Smooth muscle cell (in vitro differentiated cells): ENCODE measurements around the gene HPS1. TPM values are rescaled to one million over a fixed set of nuclear protein-coding genes. Genes with fewer than 3 reads are reported as not detected.

ENCODE experiments used
- DNase-seq: peaks from one replicate; lab custom pipeline; 2025; ENCODE audit not compliant: unreplicated experiment; lab: John Stamatoyannopoulos, UW
- H2AFZ ChIP-seq: fragments of 200-600 bp; sonication (generic); 2 replicates; pipeline ENCODE4 v1.6.0; 2016; ENCODE audit warnings: antibody characterized with exemption, low read depth, mild to moderate bottlenecking
- H3F3A ChIP-seq: fragments of 200-600 bp; sonication (generic); 2 replicates; pipeline ENCODE4 v1.6.0; 2017; ENCODE audit warnings: antibody characterized with exemption, low read depth
- H3K27ac ChIP-seq: fragments of 200-600 bp; sonication (generic); 2 replicates; pipeline ENCODE4 v1.5.1; 2016; ENCODE audit warnings: low read depth, mild to moderate bottlenecking
- H3K27me3 ChIP-seq: fragments of 200-600 bp; sonication (generic); 2 replicates; pipeline ENCODE4 v1.6.1; 2016; ENCODE audit warnings: low read depth, mild to moderate bottlenecking
- H3K36me3 ChIP-seq: fragments of 200-600 bp; sonication (generic); 2 replicates; pipeline ENCODE4 v1.5.1; 2016; ENCODE audit warnings: low read depth
- H3K4me1 ChIP-seq: fragments of 200-600 bp; sonication (generic); 2 replicates; pipeline ENCODE4 v1.5.1; 2016; ENCODE audit warnings: low read depth
- H3K4me2 ChIP-seq: fragments of 200-600 bp; sonication (generic); 2 replicates; pipeline ENCODE4 v1.6.0; 2016; ENCODE audit warnings: mild to moderate bottlenecking
- H3K4me3 ChIP-seq: fragments of 200-600 bp; sonication (generic); 2 replicates; pipeline ENCODE4 v1.5.1; 2016; ENCODE audit warnings: mild to moderate bottlenecking
- H3K79me2 ChIP-seq: fragments of 200-600 bp; sonication (generic); 2 replicates; pipeline ENCODE4 v1.6.0; 2016; ENCODE audit warnings: low read depth, mild to moderate bottlenecking
- H3K9ac ChIP-seq: fragments of 200-600 bp; sonication (generic); 2 replicates; pipeline ENCODE4 v1.6.0; 2016; ENCODE audit warnings: low read depth
- H3K9me3 ChIP-seq: fragments of 200-600 bp; sonication (generic); replicated peaks from 2 replicates; pipeline ENCODE4 v1.5.1; 2016; ENCODE audit warnings: low read depth
- H4K20me1 ChIP-seq: fragments of 200-600 bp; sonication (generic); 2 replicates; pipeline ENCODE4 v1.6.0; 2016; ENCODE audit warnings: low read depth
- CTCF ChIP-seq: fragments of 200-600 bp; sonication (generic); IDR thresholded peaks from 2 replicates; pipeline ENCODE4 v1.5.1; 2017; ENCODE audit warnings: borderline replicate concordance, mild to moderate bottlenecking, antibody characterized with exemption; ENCODE audit not compliant: insufficient read depth, poor library complexity, severe bottlenecking
- WGBS: methylation state at CpG from one replicate; pipeline ENCODE4 v1.1.7; 2016; ENCODE audit warnings: low lambda C conversion rate; 5-methylcytosine and 5-hydroxymethylcytosine counted together
- polyA plus RNA-seq: library from polyadenylated mRNA; unstranded; fragments of >200 nt; fragmentation: Nextera tagmentation; extraction: Ambion mirVana; gene quantifications from 2 replicates; pipeline ENCODE4 v1.2.1, GENCODE V29; 2016
- total RNA-seq: library from RNA; depleted of rRNA; stranded (reverse); fragments of >200 nt; gene quantifications from 2 replicates; pipeline ENCODE4 v1.2.3, GENCODE V29; 2014

Gene HPS1
- total and polyA plus RNA-seq, 2 experiments from 2014 or later, result 11.5 to 35.6 TPM

DNA sequence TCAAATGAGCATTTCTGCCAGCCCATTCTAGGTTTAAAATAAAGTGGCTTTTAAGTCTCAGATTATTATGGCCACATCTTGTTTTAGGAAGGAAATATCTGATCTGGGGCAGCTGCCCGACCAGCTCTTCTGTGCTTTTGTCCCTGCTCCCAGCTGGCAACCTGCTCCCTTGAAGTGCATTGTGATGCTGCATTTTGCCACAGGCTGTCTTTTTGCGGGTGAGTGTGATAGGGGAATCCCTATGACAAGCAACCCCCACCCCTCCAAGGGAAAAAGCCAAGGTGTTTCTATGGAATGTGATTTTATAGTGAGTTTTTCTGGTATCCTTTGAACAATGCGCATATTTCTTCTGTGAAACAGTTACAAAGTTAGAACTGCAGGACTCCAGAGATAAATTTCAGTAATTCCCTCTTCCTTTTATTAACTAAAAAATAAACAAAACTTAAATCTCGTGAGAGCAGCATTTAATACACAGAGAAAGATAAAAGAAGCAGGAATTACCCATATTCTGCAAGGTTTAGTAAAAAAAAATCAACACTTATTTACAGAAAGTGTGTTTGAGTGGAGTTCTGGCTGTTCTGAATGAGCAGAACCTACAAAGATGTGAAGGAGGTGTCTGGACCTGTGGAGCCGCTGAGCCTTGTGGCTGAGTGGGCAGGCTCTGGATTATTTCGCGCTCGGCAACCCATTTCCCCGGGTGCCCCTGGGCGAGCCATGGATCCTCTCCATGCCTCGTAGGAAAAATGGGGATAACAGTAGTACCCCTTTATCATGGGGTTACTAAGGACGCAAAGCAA lies 10.1 kb upstream of the HPS1 start:
- WGBS, result 76% methylated on average over 12 of the region's 12 CpGs

DNA sequence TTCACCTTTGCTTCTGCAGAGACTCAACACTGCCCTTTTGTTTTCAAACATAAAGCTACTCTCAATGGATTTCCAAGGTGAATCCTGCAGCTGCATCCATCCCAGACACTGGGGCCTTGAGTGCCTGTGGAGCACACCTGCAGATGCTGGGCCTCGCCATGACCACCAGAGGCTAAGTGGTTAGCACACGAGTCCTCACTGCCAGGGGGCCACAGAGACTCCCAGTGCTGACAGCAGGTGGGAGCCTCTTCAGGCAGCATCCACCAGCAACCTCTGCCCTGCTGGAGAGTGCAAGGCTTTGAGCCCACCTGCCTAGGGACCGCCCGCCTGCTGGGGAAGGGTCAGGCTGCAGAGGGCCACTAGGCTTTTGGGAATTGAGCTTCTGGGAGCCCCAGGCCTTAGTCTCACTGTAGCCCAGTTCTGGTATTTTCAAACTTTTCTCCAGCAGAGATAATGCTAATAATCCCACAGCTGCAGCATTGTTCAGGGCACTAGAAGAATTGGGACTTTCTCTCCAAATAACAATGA lies 9.4 kb upstream of the HPS1 start:
- Histone ChIP-seq H3K79me2 (no peaks in the 10 kb centered on the region), H2AFZ (no peak overlapping the region), H3K36me3 (no peaks in the 10 kb centered on the region), H4K20me1 (no peaks in the 10 kb centered on the region), H3K27ac (no peak overlapping the region), H3K4me1 (peaks cover 15% of the 10 kb centered on the region), H3F3A (peaks cover 3% of the 10 kb centered on the region), H3K9ac (no peak overlapping the region), H3K4me2 (no peak overlapping the region), H3K4me3 (no peak overlapping the region), H3K9me3 (no peaks in the 10 kb centered on the region), H3K27me3 (peaks cover 3% of the 10 kb centered on the region)
- TF ChIP-seq CTCF, result no peak
- 93% methylated on average over 4 of the region's 4 CpGs for WGBS
- DNase-seq, result no peak

More for the DNA sequence above, 10.1 kb upstream of the HPS1 start:
- Histone ChIP-seq H3K27ac (no peak overlapping the region), H3F3A (peaks cover 5% of the 10 kb centered on the region), H3K36me3 (no peaks in the 10 kb centered on the region), H2AFZ (no peak overlapping the region), H3K79me2 (no peaks in the 10 kb centered on the region), H3K4me2 (no peak overlapping the region), H3K4me1 (peaks cover 15% of the 10 kb centered on the region), H3K9ac (no peak overlapping the region), H4K20me1 (no peaks in the 10 kb centered on the region), H3K4me3 (no peak overlapping the region), H3K27me3 (peaks cover 3% of the 10 kb centered on the region), H3K9me3 (no peaks in the 10 kb centered on the region)
- TF ChIP-seq CTCF, result no peak
- no peak for DNase-seq

DNA sequence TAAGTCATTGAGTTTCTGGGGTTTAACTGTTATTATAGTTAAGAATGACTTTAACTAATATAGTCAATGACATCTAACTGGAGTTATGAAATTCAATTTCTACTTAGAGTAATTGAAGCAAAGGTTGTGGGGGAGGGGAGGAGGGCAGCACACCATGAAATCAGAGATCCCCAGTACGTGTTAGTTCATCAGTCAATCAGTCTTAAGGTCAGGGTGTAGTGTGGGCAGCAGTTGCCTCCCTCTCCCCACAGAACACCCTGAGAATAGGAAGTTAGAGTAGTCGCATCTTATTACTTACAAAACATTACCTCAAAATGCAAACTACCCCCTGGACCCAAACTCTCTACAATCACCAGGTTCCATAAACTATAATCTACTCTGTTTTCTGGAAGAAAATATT lies 7.0 kb upstream of the HPS1 start:
- Histone ChIP-seq H3K4me2 (no peak overlapping the region), H3K27ac (no peak overlapping the region), H3K4me3 (no peak overlapping the region), H3K9me3 (no peaks in the 10 kb centered on the region), H3K9ac (no peak overlapping the region), H3K4me1 (peaks cover 15% of the 10 kb centered on the region), H4K20me1 (no peaks in the 10 kb centered on the region), H3K27me3 (peaks cover 3% of the 10 kb centered on the region), H3K36me3 (no peaks in the 10 kb centered on the region), H2AFZ (no peak overlapping the region), H3F3A (no peaks in the 10 kb centered on the region), H3K79me2 (no peaks in the 10 kb centered on the region)
- no peak for TF ChIP-seq CTCF
- no peak for DNase-seq
- 93% methylated on average over 2 of the region's 2 CpGs for WGBS
